B cell (primary cell): Measurements from ENCODE around the gene ARFGAP3. TPM values are rescaled to one million over a fixed set of nuclear protein-coding genes. Genes with fewer than 3 reads are reported as not detected.

Experiments
- ATAC-seq: fragments of 200-7000 bp; cut with Tn5 transposase; one replicate; pipeline ENCODE4 v1.10.0; 2021; ENCODE audit warnings: low read depth, mild to moderate bottlenecking, moderate number of reproducible peaks, moderate library complexity
- CTCF ChIA-PET: fragments of 350-600 bp; sonication (Branson Sonifier 250); formaldehyde crosslinking; loops from one replicate; lab custom pipeline; 2021; ENCODE audit warnings: antibody characterized with exemption, inconsistent platforms; lab: Charles Lee
- POLR2A ChIA-PET: fragments of 350-600 bp; sonication (Branson Sonifier 250); formaldehyde crosslinking; loops from one replicate; lab custom pipeline; 2021; ENCODE audit warnings: antibody characterized with exemption; lab: Charles Lee
- DNase-seq: peaks from one replicate; pipeline ENCODE4 v3.0.0; 2013
- H2AFZ ChIP-seq: 2 replicates; pipeline ENCODE4 v1.6.1; 2012; ENCODE audit warnings: mild to moderate bottlenecking, low read depth, low read length; ENCODE audit not compliant: insufficient read depth, poor library complexity, severe bottlenecking
- H3K27ac ChIP-seq, 2 donors: 1 replicate in 1 of 2; 2 replicates in 1 of 2; pipeline ENCODE4 v1.5.1; 2012 to 2013; ENCODE audit warnings: low read length in 2 of 2, mild to moderate bottlenecking in 2 of 2, moderate library complexity in 1 of 2
- H3K27me3 ChIP-seq, 4 experiments: fragments of 200-600 bp in 1 of 4; sonication (generic) in 1 of 4; replicated peaks in 1 of 4; 1 replicate in 2 of 4; 2 replicates in 2 of 4; pipeline versions ENCODE4 v1.6.1 to v1.7.0; 2013 to 2016; ENCODE audit warnings: low read length in 3 of 4, mild to moderate bottlenecking in 2 of 4, mixed read lengths in 1 of 4, moderate library complexity in 1 of 4; ENCODE audit not compliant: insufficient read depth in 4 of 4, control insufficient read depth in 3 of 4; ENCODE audit errors: control extremely low read depth in 1 of 4
- H3K36me3 ChIP-seq, 2 experiments: replicated peaks in 1 of 2; 1 replicate in 1 of 2; 2 replicates in 1 of 2; pipeline versions ENCODE4 v1.6.1 to v1.7.1; 2013; ENCODE audit warnings: low read length in 1 of 2; ENCODE audit not compliant: insufficient read depth in 2 of 2, control insufficient read depth in 1 of 2; ENCODE audit errors: control extremely low read depth in 1 of 2, extremely low read depth in 1 of 2
- H3K4me1 ChIP-seq, 2 donors: fragments of 200-600 bp in 1 of 2; sonication (generic) in 1 of 2; 1 replicate in 1 of 2; 2 replicates in 1 of 2; pipeline versions ENCODE4 v1.5.1 to v1.6.1; 2013 to 2017; ENCODE audit warnings: low read length in 2 of 2; ENCODE audit not compliant: control insufficient read depth in 2 of 2, insufficient read depth in 2 of 2
- H3K4me2 ChIP-seq: replicated peaks from 2 replicates; pipeline ENCODE3; 2012; ENCODE audit warnings: mild to moderate bottlenecking, low read depth, low read length; ENCODE audit not compliant: poor library complexity, severe bottlenecking
- H3K4me3 ChIP-seq, 5 experiments: fragments of 200-600 bp in 1 of 5; sonication (generic) in 1 of 5; 1 replicate in 3 of 5; 2 replicates in 2 of 5; pipeline versions ENCODE4 v1.5.1 to v1.7.0; 2011 to 2016; ENCODE audit warnings: low read length in 4 of 5, mild to moderate bottlenecking in 4 of 5, low read depth in 2 of 5, control low read depth in 1 of 5, moderate library complexity in 1 of 5; ENCODE audit not compliant: insufficient read depth in 1 of 5; ENCODE audit errors: control extremely low read depth in 1 of 5, extremely low read depth in 1 of 5
- H3K79me2 ChIP-seq: fragments of 200-600 bp; sonication (generic); one replicate; pipeline ENCODE4 v1.6.0; 2016; ENCODE audit warnings: low read length; ENCODE audit not compliant: control insufficient read depth, insufficient read depth
- H3K9ac ChIP-seq: fragments of 200-600 bp; sonication (generic); 2 replicates; pipeline ENCODE4 v1.6.1; 2017; ENCODE audit warnings: mild to moderate bottlenecking, low read length, moderate library complexity
- H3K9me3 ChIP-seq, 3 donors: one replicate each; pipeline versions ENCODE4 v1.6.1 to v1.7.1; 2013; ENCODE audit warnings: low read length in 2 of 3; ENCODE audit not compliant: control insufficient read depth in 2 of 3, insufficient read depth in 1 of 3; ENCODE audit errors: control extremely low read depth in 1 of 3
- H4K20me1 ChIP-seq: 2 replicates; pipeline ENCODE4 v1.6.0; 2012; ENCODE audit warnings: mild to moderate bottlenecking, low read length; ENCODE audit not compliant: insufficient read depth, control insufficient read depth, poor library complexity, severe bottlenecking
- H3K27ac Mint-ChIP-seq: one replicate; pipeline ENCODE4 v1.8.0; 2021; ENCODE audit warnings: mixed read lengths
- H3K27me3 Mint-ChIP-seq: one replicate; pipeline ENCODE4 v1.8.0; 2021; ENCODE audit warnings: mixed read lengths
- H3K4me1 Mint-ChIP-seq: one replicate; pipeline ENCODE4 v1.8.0; 2021; ENCODE audit warnings: mixed read lengths
- H3K4me3 Mint-ChIP-seq: one replicate; pipeline ENCODE4 v1.8.0; 2021; ENCODE audit warnings: mixed read lengths
- H3K9me3 Mint-ChIP-seq: one replicate; pipeline ENCODE4 v1.8.0; 2022; ENCODE audit warnings: mixed read lengths; ENCODE audit not compliant: insufficient read depth
- CTCF ChIP-seq: fragments of 200-600 bp; IDR thresholded peaks from one replicate; pipeline ENCODE4 v1.8.0; 2022; ENCODE audit warnings: antibody characterized with exemption, mild to moderate bottlenecking
- EZH2 ChIP-seq: IDR thresholded peaks from 2 replicates; pipeline ENCODE4 v1.6.1; 2012; ENCODE audit warnings: borderline replicate concordance, low read depth, mild to moderate bottlenecking, moderate library complexity, low read length; ENCODE audit not compliant: insufficient read depth, poor library complexity, severe bottlenecking
- WGBS: methylation state at CpG from one replicate; pipeline ENCODE4 v1.1.5; 2013; ENCODE audit warnings: missing lambda C conversion rate; ENCODE audit not compliant: insufficient coverage; 5-methylcytosine and 5-hydroxymethylcytosine counted together
- intact Hi-C: fragments of 100-400 bp; cut with micrococcal nuclease; formaldehyde crosslinking; loops from one replicate; pipeline ENCODE4 v1.10.0; 2022
- polyA plus RNA-seq: library from polyadenylated mRNA; depleted of rRNA; stranded (reverse); fragments of >200 nt; gene quantifications from 2 replicates; pipeline ENCODE4 v1.2.3, GENCODE V29; 2012
- total RNA-seq, 2 donors: library from RNA; stranded (reverse); fragments of 120-200 nt in 1 of 2; gene quantifications; 1 replicate in 1 of 2; 2 replicates in 1 of 2; pipeline versions ENCODE4 v1.2.3 to v1.2.4, GENCODE V29; 2013 to 2022

Gene ARFGAP3
- total and polyA plus RNA-seq, 2 donors (not counting 1 experiment from before 2014, with no cell fraction given), result 10.7 to 33.2 TPM

- Mint-ChIP-seq H3K27ac (no peak overlapping the region), H3K4me1 (no peaks in the 10 kb centered on the region), H3K9me3 (no peaks in the 10 kb centered on the region), H3K27me3 (peaks cover 4% of the 10 kb centered on the region), H3K4me3 (no peak overlapping the region)
- no peak overlapping the region for H3K4me3 ChIP-seq
- ATAC-seq, result no peak
- no peaks in the 10 kb centered on the region for H3K36me3 ChIP-seq
- POLR2A ChIA-PET, result no interaction called here
- H2AFZ ChIP-seq, result no peak overlapping the region
- H3K79me2 ChIP-seq, result no peaks in the 10 kb centered on the region
- DNase-seq, result no peak
- H3K9ac ChIP-seq, result no peak overlapping the region
- CTCF ChIA-PET, result no interaction called here
- H4K20me1 ChIP-seq, result no peaks in the 10 kb centered on the region
- no peak overlapping the region for H3K27ac ChIP-seq
- no peaks in the 10 kb centered on the region for H3K9me3 ChIP-seq
- H3K4me2 ChIP-seq, result no peak overlapping the region
- no peak for TF ChIP-seq CTCF
- TF ChIP-seq EZH2, result no peak
- intact Hi-C loops, result no loop called here
- WGBS, result 87% methylated on average over 20 of the region's 20 CpGs
- no peaks in the 10 kb centered on the region for H3K4me1 ChIP-seq
- no peaks in the 10 kb centered on the region for H3K27me3 ChIP-seq
These were observed 65.2 kb downstream of the ARFGAP3 start for GRCh38 chr22:42791721-42792452.

GRCh38 chr22:42788466-42788865 is 68.6 kb downstream of the ARFGAP3 start:
- no peak for DNase-seq
- Histone ChIP-seq H2AFZ (no peak overlapping the region), H3K4me1 (no peaks in the 10 kb centered on the region), H3K9ac (no peak overlapping the region), H3K4me3 (no peak overlapping the region), H3K79me2 (no peaks in the 10 kb centered on the region), H3K9me3 (no peaks in the 10 kb centered on the region), H3K27ac (no peak overlapping the region), H3K36me3 (no peaks in the 10 kb centered on the region), H4K20me1 (no peaks in the 10 kb centered on the region), H3K4me2 (no peak overlapping the region), H3K27me3 (no peaks in the 10 kb centered on the region)
- Mint-ChIP-seq H3K27ac (no peak overlapping the region), H3K9me3 (no peaks in the 10 kb centered on the region), H3K4me1 (no peaks in the 10 kb centered on the region), H3K4me3 (no peak overlapping the region), H3K27me3 (peaks cover 4% of the 10 kb centered on the region)
- CTCF ChIA-PET, result interaction anchor here (1.1 kb wide), 1 partner anchor 9 kb away, joined by 3 read pairs; no protein-coding TSS in a partner anchor
- intact Hi-C loops, result no loop called here
- no peak for ATAC-seq
- no peak for TF ChIP-seq EZH2
- 89% methylated on average over 10 of the region's 11 CpGs for WGBS
- POLR2A ChIA-PET, result no interaction called here
